Mesendoderm (in vitro differentiated cells): ENCODE data around the gene DPYD.

Experiments used
- DNase-seq: peaks from one replicate; pipeline ENCODE4 v3.0.0; 2013
- H2AK5ac ChIP-seq: 2 replicates; pipeline ENCODE4 v1.6.1; 2013; ENCODE audit warnings: low read length, inconsistent platforms
- H2BK120ac ChIP-seq: 2 replicates; pipeline ENCODE4 v1.6.1; 2013; ENCODE audit warnings: low read depth, mild to moderate bottlenecking, low read length, moderate library complexity, mixed read lengths
- H2BK15ac ChIP-seq: replicated peaks from 2 replicates; pipeline ENCODE4 v1.6.1; 2013; ENCODE audit warnings: low read depth, mild to moderate bottlenecking, moderate library complexity
- H2BK5ac ChIP-seq: 2 replicates; pipeline ENCODE4 v1.6.1; 2013; ENCODE audit warnings: low read length, inconsistent platforms
- H3K18ac ChIP-seq: 2 replicates; pipeline ENCODE4 v1.6.1; 2013; ENCODE audit warnings: mild to moderate bottlenecking, low read length, mixed read lengths
- H3K23ac ChIP-seq: one replicate; pipeline ENCODE4 v1.6.1; 2013; ENCODE audit warnings: low read length
- H3K27ac ChIP-seq: 2 replicates; pipeline ENCODE4 v1.5.1; 2013; ENCODE audit warnings: low read depth, mild to moderate bottlenecking, inconsistent platforms, low read length, moderate library complexity
- H3K27me3 ChIP-seq: 2 replicates; pipeline ENCODE4 v1.6.1; 2013; ENCODE audit warnings: low read length, control low read depth, mild to moderate bottlenecking, inconsistent platforms; ENCODE audit not compliant: insufficient read depth, poor library complexity
- H3K36me3 ChIP-seq: 2 replicates; pipeline ENCODE4 v1.6.1; 2013; ENCODE audit warnings: low read length, inconsistent platforms; ENCODE audit not compliant: control insufficient read depth, insufficient read depth
- H3K4ac ChIP-seq: one replicate; pipeline ENCODE4 v1.6.1; 2013; ENCODE audit warnings: low read depth, mild to moderate bottlenecking, low read length, moderate library complexity
- H3K4me1 ChIP-seq: 2 replicates; pipeline ENCODE4 v1.6.1; 2013; ENCODE audit warnings: low read depth, low read length, inconsistent platforms; ENCODE audit not compliant: control insufficient read depth
- H3K4me2 ChIP-seq: 2 replicates; pipeline ENCODE4 v1.6.1; 2013; ENCODE audit warnings: low read length
- H3K4me3 ChIP-seq: 2 replicates; pipeline ENCODE4 v1.5.1; 2013; ENCODE audit warnings: mild to moderate bottlenecking, low read length
- H3K56ac ChIP-seq: one replicate; pipeline ENCODE4 v1.6.1; 2013; ENCODE audit warnings: low read length
- H3K79me1 ChIP-seq: 2 replicates; pipeline ENCODE4 v1.6.1; 2013; ENCODE audit warnings: low read length, inconsistent platforms
- H3K79me2 ChIP-seq: 2 replicates; pipeline ENCODE4 v1.6.1; 2013; ENCODE audit warnings: mild to moderate bottlenecking, low read length; ENCODE audit not compliant: control insufficient read depth, insufficient read depth
- H3K9ac ChIP-seq: 2 replicates; pipeline ENCODE4 v1.6.1; 2013; ENCODE audit warnings: low read length, inconsistent platforms
- H4K5ac ChIP-seq: one replicate; pipeline ENCODE4 v1.6.1; 2013; ENCODE audit warnings: low read length
- H4K8ac ChIP-seq: one replicate; pipeline ENCODE4 v1.6.1; 2013; ENCODE audit warnings: low read depth, mild to moderate bottlenecking, control low read depth, low read length, moderate library complexity
- WGBS: extraction: QIAGEN DNeasy Blood & Tissue Kit; methylation state at CpG from one replicate; pipeline ENCODE4 v1.1.7; 2013; ENCODE audit warnings: low lambda C conversion rate, missing lambda C conversion rate; ENCODE audit not compliant: insufficient coverage; ENCODE audit errors: extremely low coverage; 5-methylcytosine and 5-hydroxymethylcytosine counted together

DPYD gene

GRCh38 chr1:97338347-97338746 is 582.5 kb downstream of the DPYD start:
- Histone ChIP-seq H3K23ac (no peak overlapping the region), H3K4me3 (no peak overlapping the region), H3K79me2 (no peaks in the 10 kb centered on the region), H3K4me1 (no peaks in the 10 kb centered on the region), H4K8ac (no peak overlapping the region), H3K36me3 (no peaks in the 10 kb centered on the region), H2BK15ac (no peak overlapping the region), H2AK5ac (no peak overlapping the region), H2BK120ac (no peak overlapping the region), H3K56ac (no peak overlapping the region), H3K4ac (no peak overlapping the region), H3K27ac (no peak overlapping the region), H4K5ac (no peak overlapping the region), H2BK5ac (no peak overlapping the region), H3K4me2 (no peak overlapping the region), H3K18ac (no peak overlapping the region), H3K27me3 (no peaks in the 10 kb centered on the region), H3K9ac (no peak overlapping the region), H3K79me1 (no peaks in the 10 kb centered on the region)
- no peak for DNase-seq
- WGBS: no CpG with 5 or more reads among the region's 4 CpGs

GRCh38 chr1:97337250-97338030 is 583.4 kb downstream of the DPYD start:
- H3K79me2 ChIP-seq: no peaks in the 10 kb centered on the region
- no peak overlapping the region for H2BK15ac ChIP-seq
- no CpG with 5 or more reads among the region's 6 CpGs for WGBS
- H3K36me3 ChIP-seq: no peaks in the 10 kb centered on the region
- H3K56ac ChIP-seq: no peak overlapping the region
- no peak overlapping the region for H3K4me3 ChIP-seq
- H3K18ac ChIP-seq: no peak overlapping the region
- no peak overlapping the region for H2AK5ac ChIP-seq
- no peak overlapping the region for H3K4ac ChIP-seq
- no peak overlapping the region for H4K8ac ChIP-seq
- no peak for DNase-seq
- H3K27ac ChIP-seq: no peak overlapping the region
- H3K27me3 ChIP-seq: no peaks in the 10 kb centered on the region
- H2BK5ac ChIP-seq: no peak overlapping the region
- H3K4me1 ChIP-seq: no peaks in the 10 kb centered on the region
- no peak overlapping the region for H3K4me2 ChIP-seq
- H3K79me1 ChIP-seq: no peaks in the 10 kb centered on the region
- H4K5ac ChIP-seq: no peak overlapping the region
- H3K23ac ChIP-seq: no peak overlapping the region
- H2BK120ac ChIP-seq: no peak overlapping the region
- no peak overlapping the region for H3K9ac ChIP-seq

GRCh38 chr1:97334454-97334853 is 586.4 kb downstream of the DPYD start:
- Histone ChIP-seq H3K36me3 (no peaks in the 10 kb centered on the region), H3K23ac (no peak overlapping the region), H3K4ac (no peak overlapping the region), H3K9ac (no peak overlapping the region), H4K8ac (no peak overlapping the region), H2BK120ac (no peak overlapping the region), H2BK5ac (no peak overlapping the region), H2AK5ac (no peak overlapping the region), H3K27ac (no peak overlapping the region), H3K4me2 (no peak overlapping the region), H3K4me3 (no peak overlapping the region), H3K79me2 (no peaks in the 10 kb centered on the region), H3K18ac (no peak overlapping the region), H2BK15ac (no peak overlapping the region), H3K79me1 (no peaks in the 10 kb centered on the region), H4K5ac (no peak overlapping the region), H3K56ac (no peak overlapping the region), H3K4me1 (no peaks in the 10 kb centered on the region), H3K27me3 (no peaks in the 10 kb centered on the region)
- DNase-seq: no peak
- no CpG with 5 or more reads among the region's 4 CpGs for WGBS

GRCh38 chr1:97332716-97333115 is 588.1 kb downstream of the DPYD start:
- no peak overlapping the region for H2BK5ac ChIP-seq

GRCh38 chr1:97331165-97331564 is 589.7 kb downstream of the DPYD start:
- no peak overlapping the region for H3K4me2 ChIP-seq
- no peak overlapping the region for H3K4ac ChIP-seq
- H3K79me1 ChIP-seq: no peaks in the 10 kb centered on the region
- H3K56ac ChIP-seq: no peak overlapping the region
- H2BK15ac ChIP-seq: no peak overlapping the region
- no peak overlapping the region for H3K27ac ChIP-seq
- no peak overlapping the region for H4K8ac ChIP-seq
- H3K18ac ChIP-seq: no peak overlapping the region
- no CpG with 5 or more reads among the region's 8 CpGs for WGBS
- no peak overlapping the region for H2AK5ac ChIP-seq
- no peaks in the 10 kb centered on the region for H3K36me3 ChIP-seq
- no peak overlapping the region for H3K9ac ChIP-seq
- no peak overlapping the region for H2BK120ac ChIP-seq
- no peak overlapping the region for H2BK5ac ChIP-seq
- H3K4me1 ChIP-seq: no peaks in the 10 kb centered on the region
- no peaks in the 10 kb centered on the region for H3K27me3 ChIP-seq
- no peak overlapping the region for H4K5ac ChIP-seq
- no peak overlapping the region for H3K4me3 ChIP-seq
- H3K23ac ChIP-seq: no peak overlapping the region
- no peak for DNase-seq
- no peaks in the 10 kb centered on the region for H3K79me2 ChIP-seq

More at GRCh38 chr1:97332716-97333115, 588.1 kb downstream of the DPYD start:
- Histone ChIP-seq H3K4me2 (no peak overlapping the region), H3K18ac (no peak overlapping the region), H3K36me3 (no peaks in the 10 kb centered on the region), H4K5ac (no peak overlapping the region), H3K27me3 (no peaks in the 10 kb centered on the region), H2BK120ac (no peak overlapping the region), H4K8ac (no peak overlapping the region), H3K4ac (no peak overlapping the region), H3K4me3 (no peak overlapping the region), H2BK15ac (no peak overlapping the region), H3K23ac (no peak overlapping the region), H2AK5ac (no peak overlapping the region), H3K56ac (no peak overlapping the region), H3K79me2 (no peaks in the 10 kb centered on the region), H3K9ac (no peak overlapping the region), H3K4me1 (no peaks in the 10 kb centered on the region), H3K27ac (no peak overlapping the region), H3K79me1 (no peaks in the 10 kb centered on the region)
- DNase-seq: no peak

- Histone ChIP-seq H3K27me3 (no peaks in the 10 kb centered on the region), H2BK120ac (no peak overlapping the region), H3K79me2 (no peaks in the 10 kb centered on the region), H4K8ac (no peak overlapping the region), H3K4me2 (no peak overlapping the region), H3K9ac (no peak overlapping the region), H3K4me1 (no peaks in the 10 kb centered on the region), H4K5ac (no peak overlapping the region), H2BK15ac (no peak overlapping the region), H3K36me3 (no peaks in the 10 kb centered on the region), H3K23ac (no peak overlapping the region), H2BK5ac (no peak overlapping the region), H3K18ac (no peak overlapping the region), H3K56ac (no peak overlapping the region), H3K27ac (no peak overlapping the region), H3K4me3 (no peak overlapping the region), H2AK5ac (no peak overlapping the region), H3K79me1 (no peaks in the 10 kb centered on the region), H3K4ac (no peak overlapping the region)
- no CpG with 5 or more reads among the region's 4 CpGs for WGBS
- no peak for DNase-seq
Observed at GRCh38 chr1:97314685-97315084, 606.1 kb downstream of the DPYD start.
